CD4-positive, alpha-beta T cell treated with Interleukin-17A for 1 hour (primary cell): Measurements from ENCODE around the gene KLF7.

Source experiments
- DNase-seq: peaks from one replicate; pipeline ENCODE4 v3.0.0-alpha.2; 2020

The KLF7 gene

DNA sequence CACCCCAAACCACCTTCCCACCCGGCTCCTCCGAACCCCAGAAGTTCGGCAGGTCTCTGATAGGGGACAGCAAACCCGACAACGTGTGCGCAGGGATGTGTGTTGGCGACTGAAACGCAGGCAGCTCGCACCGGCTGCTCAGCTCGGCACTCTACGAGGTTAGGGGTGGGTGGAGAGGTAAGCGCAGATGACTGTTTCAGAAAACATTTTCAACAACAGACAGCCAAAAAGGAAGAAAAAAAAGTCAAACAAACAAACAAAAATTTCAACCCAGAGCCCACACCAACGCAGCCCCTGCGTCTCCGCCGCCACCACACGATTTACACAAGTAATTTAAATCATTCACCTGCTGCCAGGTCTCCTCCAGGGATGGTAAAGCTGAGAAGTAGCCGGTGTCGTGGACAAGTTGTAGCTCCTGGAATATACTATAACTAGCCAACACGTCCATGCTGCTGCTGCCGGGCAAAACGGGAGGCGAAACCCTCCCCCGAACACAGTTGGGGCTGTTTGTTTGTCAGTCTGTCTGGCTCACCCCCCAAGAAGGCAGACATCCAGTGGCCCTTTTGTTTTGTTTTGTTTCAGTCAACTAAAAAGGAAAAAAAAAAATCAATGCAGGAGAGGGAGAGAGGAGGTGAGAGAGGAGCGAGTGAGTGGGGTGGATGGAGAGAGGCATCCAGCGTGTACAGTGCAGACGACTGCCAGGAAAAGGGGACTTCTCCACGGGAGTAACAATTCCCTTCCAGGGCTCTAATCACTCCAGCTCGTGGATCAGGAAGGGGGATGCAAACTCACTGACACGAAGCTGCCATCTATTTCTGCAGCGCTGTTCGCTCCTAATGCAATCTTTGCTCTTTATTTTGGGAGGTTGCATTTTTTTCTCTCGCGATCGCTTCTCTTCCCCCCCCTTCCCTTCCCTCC, at the start of gene KLF7:
Gene KLF7 (minus strand): TSS at position 828 of the 918 bp plus-strand sequence. CDS start 380 bp downstream, at position 448.
- peak; percentile 60 for DNase-seq

DNA sequence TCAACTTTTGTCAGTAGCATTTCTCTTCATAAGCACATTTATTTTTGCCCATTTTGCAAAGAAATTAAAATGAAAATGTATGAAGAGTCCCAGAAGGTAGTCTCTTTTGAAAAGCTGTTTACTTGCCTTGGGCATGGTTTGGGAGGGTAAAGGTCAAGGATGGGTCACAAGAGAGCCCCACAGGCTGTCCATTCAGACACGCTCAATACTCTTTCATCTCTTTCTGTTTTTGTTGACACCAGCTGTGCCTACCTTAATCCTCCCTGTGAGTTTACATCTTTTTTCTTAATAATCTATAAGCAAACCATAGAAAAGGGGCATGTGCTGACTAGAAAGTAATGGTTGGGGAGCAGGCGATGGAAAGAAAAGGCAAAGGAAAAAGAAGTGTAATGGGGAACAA, 49.6 kb upstream of the KLF7 start:
- no peak for DNase-seq

DNA sequence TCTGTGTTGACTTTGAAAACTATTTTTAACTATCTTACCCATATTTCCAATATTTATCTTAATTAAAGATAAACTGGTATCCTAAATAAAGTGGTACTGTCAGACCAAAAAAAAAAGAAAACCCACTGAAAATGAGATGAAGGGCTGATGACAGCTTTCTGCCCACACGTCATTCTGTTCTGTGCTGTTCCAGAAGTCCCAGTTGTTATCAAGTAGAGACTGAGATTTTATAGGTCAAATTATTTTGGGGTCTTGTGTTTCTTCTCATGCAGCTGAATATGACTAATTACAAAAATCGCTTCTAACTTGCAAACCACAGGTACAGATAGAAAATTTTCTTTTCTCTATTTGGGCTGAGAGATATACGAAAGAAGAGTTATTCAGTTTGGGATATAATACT, 48.7 kb upstream of the KLF7 start:
- DNase-seq = no peak

- no peak for DNase-seq
Observed at GRCh38 chr2:207206011-207206410, 40.3 kb upstream of the KLF7 start.

DNA sequence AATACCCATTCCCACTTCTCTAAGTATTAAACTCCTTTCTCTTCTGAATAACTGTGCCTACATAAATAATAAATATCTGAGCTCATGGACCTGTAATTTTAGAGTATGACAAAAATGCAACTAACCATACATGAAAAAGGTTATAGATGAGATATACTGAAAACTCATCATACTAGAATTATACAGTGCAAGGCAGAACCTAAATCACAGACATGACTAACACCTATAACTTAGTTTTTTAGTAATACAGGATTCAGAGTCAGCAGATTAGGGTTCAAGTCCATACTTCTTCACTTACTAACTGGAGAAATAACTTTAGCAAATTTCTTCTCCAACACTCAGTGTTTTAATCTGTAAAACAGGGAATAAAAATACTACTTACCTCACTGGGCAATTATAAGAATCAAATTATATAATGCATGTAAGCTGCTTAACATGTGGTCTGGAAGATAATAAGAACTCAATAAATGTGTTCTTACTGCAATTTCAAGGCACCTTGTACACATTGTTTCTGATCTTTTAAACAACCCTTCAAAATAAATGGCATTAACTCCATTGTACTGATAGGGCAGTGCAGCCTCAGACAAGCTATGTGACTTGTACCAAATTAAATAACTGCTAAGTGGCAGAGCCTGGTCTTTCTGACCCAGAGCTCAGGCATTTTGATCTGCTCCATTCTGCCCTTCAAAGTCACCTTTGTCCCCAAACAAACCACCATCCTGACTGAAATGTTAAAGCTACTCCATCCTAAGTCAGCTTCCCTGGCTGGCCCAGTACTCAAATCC, 39.6 kb upstream of the KLF7 start:
- DNase-seq = no peak

- no peak for DNase-seq
Observed at GRCh38 chr2:207203056-207203455, 37.3 kb upstream of the KLF7 start.

DNA sequence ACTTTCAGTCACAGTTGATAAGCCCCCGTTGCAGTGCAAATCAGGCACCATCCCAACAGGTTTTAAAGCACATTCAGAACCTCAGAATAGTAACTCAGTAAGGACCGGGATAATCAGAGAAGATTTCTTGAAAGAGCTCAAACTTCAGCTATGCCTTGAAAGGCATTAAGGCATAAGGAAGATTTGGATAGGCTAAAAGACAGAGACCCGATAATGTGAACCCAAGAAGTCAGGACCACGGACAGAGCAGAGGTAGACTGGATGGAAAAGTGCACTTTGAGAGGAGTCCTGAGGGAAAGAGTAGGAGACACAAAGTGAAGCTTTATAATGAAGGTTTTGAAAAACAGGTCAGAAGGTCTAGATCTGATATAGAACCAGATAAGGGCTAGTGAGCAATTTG, 36.9 kb upstream of the KLF7 start:
- DNase-seq = no peak

DNA sequence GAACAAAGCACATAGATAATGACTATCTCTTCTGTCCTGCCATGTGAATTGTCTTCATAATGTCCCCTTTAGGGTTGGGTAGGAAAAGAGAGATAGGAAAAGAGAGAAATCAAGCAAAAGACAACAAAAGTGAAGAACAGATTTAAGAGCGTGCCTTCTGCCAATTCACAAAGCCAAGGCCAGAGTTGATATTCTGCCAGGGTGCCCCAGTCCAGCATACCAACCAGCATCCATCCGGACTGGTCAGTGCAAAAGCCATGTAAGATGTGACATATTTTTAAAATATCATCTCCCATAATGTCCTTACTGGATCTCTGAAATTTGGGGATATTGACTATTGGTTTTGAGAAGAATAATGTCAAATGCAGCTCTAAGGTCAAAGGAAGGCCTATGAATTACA, 35.7 kb upstream of the KLF7 start:
- no peak for DNase-seq

DNA sequence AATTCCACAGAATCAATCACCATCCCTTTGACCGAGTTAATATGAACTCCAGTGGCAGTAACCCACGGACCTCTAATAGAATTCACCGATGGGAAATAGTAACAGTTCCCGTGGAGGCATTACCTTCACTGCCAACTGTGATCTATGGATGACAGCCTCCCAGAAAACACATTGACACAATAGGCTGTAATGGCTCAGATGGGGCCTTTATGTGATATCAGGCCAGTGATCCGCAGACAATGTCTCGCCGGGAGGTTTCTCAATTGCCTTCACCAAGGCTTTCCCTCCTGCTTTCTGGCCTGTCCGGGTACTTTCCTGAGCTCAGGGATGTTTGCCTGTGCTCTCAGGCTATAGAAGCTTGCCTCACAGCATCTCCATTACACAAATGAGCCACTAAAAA, 34.4 kb upstream of the KLF7 start:
- no peak for DNase-seq

- no peak for DNase-seq
Observed at GRCh38 chr2:207194028-207194427, 28.3 kb upstream of the KLF7 start.

GRCh38 chr2:207188626-207189419, 23.1 kb upstream of the KLF7 start:
- DNase-seq = no peak

DNA sequence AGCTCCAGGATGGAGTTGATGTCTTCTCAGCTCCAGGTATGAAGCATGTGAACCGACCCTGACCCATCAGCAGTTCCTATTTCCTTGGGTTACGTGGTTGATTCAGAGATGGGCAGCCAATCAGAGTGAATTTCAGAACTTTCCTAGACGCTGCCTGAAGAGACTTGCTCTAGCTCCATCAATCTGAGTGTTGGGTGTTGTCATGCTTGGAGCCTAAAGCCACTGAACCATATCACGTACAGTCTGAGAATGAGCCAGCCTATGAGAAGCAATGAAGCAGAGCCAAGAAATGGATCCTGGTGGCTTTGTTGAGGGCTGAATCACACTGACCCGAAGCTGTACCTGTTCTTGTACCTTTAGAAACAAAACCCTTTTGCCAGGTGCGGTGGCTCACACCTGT, 19.6 kb upstream of the KLF7 start:
- no peak for DNase-seq

DNA sequence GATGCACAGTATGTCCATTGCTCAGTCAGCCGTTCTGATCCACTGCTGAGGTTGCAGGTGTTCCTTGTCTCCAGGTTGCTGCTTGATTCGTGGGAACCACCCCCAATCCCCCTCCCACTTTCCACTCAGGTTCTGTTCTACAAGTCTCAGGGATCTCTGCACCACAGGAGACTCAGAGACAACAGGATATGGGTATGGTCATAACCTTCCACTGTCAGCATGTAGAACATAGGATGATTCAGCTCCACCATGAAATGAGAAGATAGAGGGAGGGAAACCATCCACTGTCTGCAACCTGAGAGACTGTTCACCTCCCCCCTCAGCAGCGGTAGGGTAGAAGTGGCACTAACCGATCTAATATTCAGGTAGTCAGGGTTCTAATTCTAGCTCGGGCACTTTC, 19.0 kb upstream of the KLF7 start:
- DNase-seq = no peak

GRCh38 chr2:207184348-207184747, 18.6 kb upstream of the KLF7 start:
- DNase-seq = no peak

- DNase-seq = no peak
Observed at GRCh38 chr2:207183506-207183905, 17.8 kb upstream of the KLF7 start.

- DNase-seq = no peak
Observed at GRCh38 chr2:207182911-207183310, 17.2 kb upstream of the KLF7 start.

GRCh38 chr2:207181526-207182274, 16.0 kb upstream of the KLF7 start:
- DNase-seq = no peak

DNA sequence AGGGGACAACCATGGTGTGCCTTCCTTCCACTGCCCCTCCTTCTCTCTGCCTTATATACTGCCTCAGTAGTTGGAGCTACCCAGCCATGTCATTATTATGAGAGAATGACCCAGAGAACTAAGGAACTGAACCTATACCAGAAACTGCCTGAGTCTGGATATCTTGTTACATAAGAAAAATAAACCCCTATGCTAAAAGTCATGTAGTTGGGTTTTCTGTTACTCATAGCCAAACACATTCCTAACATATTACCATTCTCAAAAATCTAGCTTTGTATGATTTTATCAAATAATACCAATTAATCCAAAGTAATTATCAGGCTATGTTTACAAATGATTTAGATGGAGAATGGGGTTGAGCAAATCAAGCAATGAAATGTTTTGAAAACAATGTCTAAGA, 15.0 kb upstream of the KLF7 start:
- DNase-seq = no peak

- no peak for DNase-seq
Observed at GRCh38 chr2:207176247-207176646, 10.5 kb upstream of the KLF7 start.

- no peak for DNase-seq
Observed at GRCh38 chr2:207173641-207174040, 7.9 kb upstream of the KLF7 start.

DNA sequence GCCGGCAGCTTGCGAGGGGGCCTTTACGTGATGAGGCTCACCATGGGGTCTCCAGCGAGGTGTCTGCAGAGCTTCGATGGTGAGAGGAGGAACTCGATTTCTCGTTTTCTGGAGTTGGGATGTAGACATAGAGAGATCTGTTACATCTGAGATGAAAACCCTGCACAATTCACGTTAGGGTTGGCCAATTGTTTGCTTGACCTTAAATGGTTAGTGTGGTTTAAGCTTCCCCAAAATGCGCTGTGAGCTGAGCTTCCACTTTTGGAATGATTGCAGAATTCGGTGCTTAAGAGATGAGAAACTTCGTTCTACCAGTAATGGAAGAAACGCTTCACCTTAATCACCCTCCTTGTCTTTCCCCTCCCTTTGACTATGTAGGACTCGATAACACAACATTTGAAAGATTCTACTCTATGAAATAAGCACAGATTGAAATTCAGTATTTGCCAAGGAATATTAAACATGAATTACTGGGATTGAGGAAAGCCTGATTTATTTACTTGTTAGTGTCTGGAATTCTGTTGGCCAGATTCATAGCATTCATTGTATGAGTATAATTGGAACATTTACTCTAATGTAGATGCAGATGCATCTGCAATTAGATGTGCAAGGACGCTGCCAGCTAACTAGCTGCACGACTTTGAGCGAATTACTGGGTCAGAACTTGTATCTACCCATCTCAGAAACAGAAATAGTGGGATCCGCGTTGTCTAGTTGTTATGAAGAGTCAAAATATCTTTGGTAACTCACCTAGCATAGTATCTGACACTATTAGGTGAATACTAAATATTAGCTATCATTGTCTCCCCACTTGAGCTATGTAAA, 1.6 kb upstream of the KLF7 start:
- peak; percentile 45 for DNase-seq
